Measurements from ENCODE around the gene LIPA.

DNA sequence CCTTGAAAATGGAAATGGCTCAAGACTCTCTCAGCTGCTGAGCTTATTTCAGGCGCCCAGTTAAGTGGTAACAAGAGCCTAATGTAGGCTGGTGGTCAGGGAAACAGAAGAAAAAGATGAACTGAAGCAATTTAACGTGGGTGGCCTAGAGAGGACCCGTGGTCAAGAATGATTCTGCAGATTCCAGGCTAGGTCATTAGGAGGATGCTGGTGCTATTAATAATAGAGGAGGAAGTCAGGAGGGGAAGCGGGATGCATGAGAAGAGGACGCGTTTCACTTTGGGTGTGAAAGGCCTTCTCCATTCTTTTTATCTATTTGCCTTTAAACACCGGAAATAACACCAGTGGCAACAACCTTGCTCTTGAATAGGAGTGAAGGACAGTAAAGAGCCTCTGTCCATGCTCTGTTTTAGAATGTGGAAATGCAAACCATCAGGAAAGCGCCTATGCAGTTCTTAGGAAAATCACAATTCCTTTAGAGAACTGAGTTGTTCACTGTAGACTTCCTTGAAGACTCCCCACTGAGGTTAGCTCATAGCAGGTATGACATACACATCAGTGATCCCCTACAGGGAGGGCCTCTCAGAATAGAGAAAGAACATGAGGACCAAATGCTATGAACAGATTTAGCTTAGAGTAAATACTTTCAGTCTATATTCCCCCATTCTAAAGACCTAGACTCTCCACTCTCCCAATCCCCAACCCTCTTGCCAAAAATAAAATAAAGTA is 8.6 kb downstream of the LIPA start:
- TF ChIP-seq, protein P1, sequence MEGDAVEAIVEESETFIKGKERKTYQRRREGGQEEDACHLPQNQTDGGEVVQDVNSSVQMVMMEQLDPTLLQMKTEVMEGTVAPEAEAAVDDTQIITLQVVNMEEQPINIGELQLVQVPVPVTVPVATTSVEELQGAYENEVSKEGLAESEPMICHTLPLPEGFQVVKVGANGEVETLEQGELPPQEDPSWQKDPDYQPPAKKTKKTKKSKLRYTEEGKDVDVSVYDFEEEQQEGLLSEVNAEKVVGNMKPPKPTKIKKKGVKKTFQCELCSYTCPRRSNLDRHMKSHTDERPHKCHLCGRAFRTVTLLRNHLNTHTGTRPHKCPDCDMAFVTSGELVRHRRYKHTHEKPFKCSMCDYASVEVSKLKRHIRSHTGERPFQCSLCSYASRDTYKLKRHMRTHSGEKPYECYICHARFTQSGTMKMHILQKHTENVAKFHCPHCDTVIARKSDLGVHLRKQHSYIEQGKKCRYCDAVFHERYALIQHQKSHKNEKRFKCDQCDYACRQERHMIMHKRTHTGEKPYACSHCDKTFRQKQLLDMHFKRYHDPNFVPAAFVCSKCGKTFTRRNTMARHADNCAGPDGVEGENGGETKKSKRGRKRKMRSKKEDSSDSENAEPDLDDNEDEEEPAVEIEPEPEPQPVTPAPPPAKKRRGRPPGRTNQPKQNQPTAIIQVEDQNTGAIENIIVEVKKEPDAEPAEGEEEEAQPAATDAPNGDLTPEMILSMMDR (IDR thresholded peaks at IDR 0.05): no peak
- TF ChIP-seq POLR2A (IDR thresholded peaks at IDR 0.05): no peak
